CD4-positive, alpha-beta T cell treated with Interleukin-21 for 1 hour (primary cell): Measurements from ENCODE around the gene PDZK1.
"Not testable (repeated sequence)": the region's sequence is repeated elsewhere in the genome, so short reads cannot be mapped to it uniquely, and the experiment has no call there.

ENCODE experiments used
- DNase-seq: peaks from one replicate; pipeline ENCODE4 v3.0.0-alpha.2; 2020

Gene PDZK1

GRCh38 chr1:145643990-145644389 lies 63.2 kb downstream of the PDZK1 start:
- not testable (repeated sequence) for DNase-seq

GRCh38 chr1:145641886-145642285 lies 65.3 kb downstream of the PDZK1 start:
- not testable (repeated sequence) for DNase-seq

- not testable (repeated sequence) for DNase-seq
Measured at GRCh38 chr1:145636237-145636636, 70.9 kb downstream of the PDZK1 start.

- DNase-seq, result not testable (repeated sequence)
Measured at GRCh38 chr1:145622177-145622576, 85.0 kb downstream of the PDZK1 start.
